Lower leg skin (tissue), 4 donors: ENCODE measurements around the gene ACVR1. TPM values are rescaled to one million over a fixed set of nuclear protein-coding genes. Genes with fewer than 3 reads are reported as not detected.

Experiments used
- DNase-seq, 2 donors: peaks; one replicate each; pipeline ENCODE4 v3.0.0-alpha.2; 2019; ENCODE audit warnings: low spot score in 2 of 2
- H3K4me3 ChIP-seq: fragments of 200-600 bp; sonication (generic); 2 replicates; pipeline ENCODE4 v1.5.1; 2017; ENCODE audit warnings: mild to moderate bottlenecking, low read depth; ENCODE audit not compliant: poor library complexity, severe bottlenecking
- CTCF ChIP-seq, 3 donors: fragments of 450-650 bp; IDR thresholded peaks; one replicate each; pipeline ENCODE4 v1.5.1; 2016; ENCODE audit warnings: antibody characterized with exemption in 3 of 3, mild to moderate bottlenecking in 3 of 3, moderate library complexity in 2 of 3
- POLR2A ChIP-seq, 2 donors: fragments of 450-650 bp; IDR thresholded peaks; one replicate each; pipeline ENCODE4 v1.6.1; 2016 to 2017; ENCODE audit warnings: antibody characterized with exemption in 2 of 2, mild to moderate bottlenecking in 1 of 2, moderate library complexity in 1 of 2
- WGBS, 2 donors: methylation state at CpG; one replicate each; pipeline ENCODE4 v1.1.5; 2018; 5-methylcytosine and 5-hydroxymethylcytosine counted together
- intact Hi-C: fragments of 100-400 bp; cut with DNase I; formaldehyde crosslinking; loops from one replicate; pipeline ENCODE4 v1.15.0; 2023; ENCODE audit warnings: low total_unique reads
- total RNA-seq, 4 donors: library from RNA; depleted of rRNA; stranded (reverse); fragments of >200 nt; gene quantifications; one replicate each; pipeline ENCODE4 v1.1.0, GENCODE V29; 2016

Gene ACVR1
- total RNA-seq, 4 donors from 2014 or later, result 14.3 to 22.7 (median 15.2) TPM

DNA sequence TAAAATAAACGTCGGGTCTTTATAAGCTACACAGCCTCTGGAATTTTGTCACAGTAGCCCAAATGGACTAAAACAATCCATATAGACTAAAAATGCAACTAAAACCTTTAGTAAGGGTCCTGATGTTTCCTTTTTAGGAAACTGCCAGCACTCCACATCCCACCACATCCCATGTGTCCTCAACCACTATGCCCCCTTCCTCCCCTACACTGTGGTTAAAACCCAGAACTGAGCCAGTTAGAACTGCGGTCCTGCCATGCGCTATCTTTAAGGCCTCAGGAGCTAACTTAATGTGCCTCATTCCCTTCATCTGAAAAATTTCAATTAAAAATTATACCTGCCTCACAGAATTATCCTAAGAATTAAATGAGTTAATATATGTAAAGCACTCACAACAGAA lies 41.1 kb downstream of the ACVR1 start:
- intact Hi-C loops, result no loop called here
- no peak for DNase-seq
- WGBS, 2 donors, result 85 to 87% methylated on average over 4 of the region's 4 CpGs
- no peak overlapping the region for H3K4me3 ChIP-seq
- TF ChIP-seq POLR2A (IDR thresholded peaks at IDR 0.05) (no peak), CTCF (IDR thresholded peaks at IDR 0.05) (no peak)

DNA sequence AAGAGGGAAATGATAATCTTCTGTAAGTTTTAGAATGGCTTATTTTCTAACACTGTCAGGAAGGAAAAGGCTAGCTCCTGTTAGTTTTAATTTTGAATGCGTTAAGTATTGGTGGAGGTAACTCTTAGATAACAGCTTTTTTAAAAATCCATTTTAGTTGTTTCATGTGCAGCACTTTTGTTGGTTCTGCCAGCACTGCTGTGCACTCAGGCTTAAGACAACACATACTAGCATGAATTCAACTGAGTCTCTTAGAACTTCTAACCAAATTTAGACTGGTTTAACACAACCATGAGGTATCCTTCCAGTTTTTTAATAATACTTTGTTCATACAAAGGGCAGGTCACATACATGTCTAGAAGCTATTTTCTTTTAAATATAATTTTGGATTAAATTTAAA lies 42.4 kb downstream of the ACVR1 start:
- no peak overlapping the region for H3K4me3 ChIP-seq
- WGBS, 2 donors, result 90 to 91% methylated on average over 1 of the region's 1 CpG
- DNase-seq, result no peak
- TF ChIP-seq CTCF (IDR thresholded peaks at IDR 0.05) (no peak), POLR2A (IDR thresholded peaks at IDR 0.05) (no peak)
- intact Hi-C loops, result no loop called here

DNA sequence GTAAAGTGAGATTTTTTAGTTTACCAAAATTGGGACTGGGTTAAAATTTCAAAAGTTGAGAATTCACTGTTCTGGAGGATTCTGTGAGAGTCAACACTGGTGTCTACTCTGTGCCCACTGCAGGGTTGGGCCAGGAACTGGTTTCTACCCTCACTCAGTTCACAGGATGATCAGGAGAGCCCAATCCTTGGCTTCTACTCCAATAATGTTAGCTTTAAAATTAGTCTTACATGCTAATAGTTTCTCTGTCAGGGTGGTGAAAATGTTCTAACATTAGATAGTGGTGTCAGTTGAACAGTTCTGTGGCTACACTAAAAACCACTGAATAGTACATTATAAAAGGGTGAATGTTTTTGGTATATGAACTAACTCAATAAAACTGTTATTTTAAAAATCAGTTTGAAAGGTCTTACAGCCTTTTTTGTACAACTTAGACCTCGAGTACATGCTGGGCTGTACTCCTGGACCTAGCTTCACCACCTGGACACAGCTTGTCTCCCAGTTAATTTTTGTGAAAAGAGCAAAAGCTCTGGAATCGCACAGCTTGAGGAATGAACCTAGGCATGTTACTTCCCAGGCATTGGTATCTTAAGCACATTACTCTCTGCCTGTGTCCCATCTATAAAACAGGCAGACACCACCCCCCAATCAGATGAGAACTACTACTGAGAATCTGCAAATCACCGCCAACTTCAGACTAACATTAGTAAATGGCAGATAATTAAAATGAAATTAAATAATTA lies 44.4 kb downstream of the ACVR1 start:
- WGBS, 2 donors, result 89 to 92% methylated on average over 3 of the region's 3 CpGs
- TF ChIP-seq POLR2A (IDR thresholded peaks at IDR 0.05) (no peak), CTCF (IDR thresholded peaks at IDR 0.05) (no peak)

DNA sequence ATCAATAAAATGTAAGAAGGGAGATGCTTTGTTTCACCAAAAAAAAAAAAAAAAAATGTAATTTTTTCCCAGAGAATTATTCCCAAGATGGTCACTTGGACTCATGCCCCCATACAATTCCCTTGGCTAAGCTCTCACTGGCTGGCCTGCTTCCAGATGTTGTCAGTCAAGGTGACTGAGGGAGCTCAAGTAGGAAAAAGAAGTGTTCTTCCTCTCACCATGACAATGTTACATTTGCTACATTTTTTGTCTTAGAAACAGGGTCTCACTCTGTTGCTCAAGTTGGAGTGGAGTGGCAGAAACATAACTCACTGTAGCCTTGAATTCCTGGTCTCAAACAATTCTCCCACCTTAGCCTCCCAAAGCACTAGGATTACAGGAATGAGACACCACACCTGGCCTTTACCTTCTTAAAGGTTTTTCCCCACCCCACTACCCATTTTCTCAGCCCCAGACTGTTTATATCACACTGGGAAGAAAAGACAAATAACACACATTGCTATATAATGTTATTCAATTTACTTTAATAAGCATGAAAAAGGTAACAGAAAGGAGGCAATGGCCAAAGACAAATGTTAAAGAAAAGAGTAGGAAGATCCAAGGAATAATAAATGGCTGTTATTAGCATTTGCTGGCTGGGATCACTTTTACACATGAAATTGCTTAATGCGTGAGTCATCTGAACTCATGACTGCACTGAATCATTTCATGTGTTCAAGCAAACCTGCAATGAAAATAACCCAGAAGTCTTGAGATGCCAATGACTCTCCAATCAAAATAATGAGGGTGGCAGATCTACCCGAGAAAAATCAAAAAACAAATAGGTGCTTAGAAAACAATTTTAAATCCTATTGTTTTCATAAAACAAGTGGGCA lies 45.2 kb downstream of the ACVR1 start:
- no peak overlapping the region for H3K4me3 ChIP-seq
- intact Hi-C loops, result no loop called here
- DNase-seq, result peak in 1 of 2 donors; percentile 76
- 11 to 18% methylated on average over 2 of the region's 2 CpGs for WGBS, 2 donors
- TF ChIP-seq CTCF (IDR thresholded peaks at IDR 0.05), result no peak
- TF ChIP-seq POLR2A (IDR thresholded peaks at IDR 0.05), result no peak

More for the DNA sequence above, 44.4 kb downstream of the ACVR1 start:
- H3K4me3 ChIP-seq, result no peak overlapping the region
- intact Hi-C loops, result no loop called here
- no peak for DNase-seq

DNA sequence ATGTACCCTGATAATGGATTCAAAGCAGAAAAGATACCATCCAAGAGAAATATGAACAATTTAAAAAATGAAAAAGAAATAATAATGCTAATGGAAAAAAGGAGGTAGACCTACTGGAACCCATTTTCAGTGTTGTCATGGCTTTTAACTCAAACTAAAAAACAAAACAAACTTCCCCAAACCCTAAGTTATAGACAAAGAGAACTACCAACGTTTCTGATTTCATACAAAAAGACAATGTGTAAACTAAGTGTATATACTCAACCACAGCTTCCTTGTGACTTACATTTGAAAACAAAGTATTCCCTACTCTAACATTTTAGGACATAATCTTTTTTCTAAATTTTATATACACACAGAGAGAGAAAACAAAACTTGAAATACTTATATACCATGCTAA lies 45.9 kb downstream of the ACVR1 start:
- no peak for DNase-seq
- intact Hi-C loops, result no loop called here
- 60 to 61% methylated on average over 1 of the region's 1 CpG for WGBS, 2 donors
- TF ChIP-seq CTCF (IDR thresholded peaks at IDR 0.05), result no peak
- no peak for TF ChIP-seq POLR2A (IDR thresholded peaks at IDR 0.05)
- no peak overlapping the region for H3K4me3 ChIP-seq
